22Rv1 (cell line): Measurements from ENCODE around the gene EXD1.

Experiments used
- CTCF ChIP-seq: fragments of 450-650 bp; IDR thresholded peaks from 2 replicates; pipeline ENCODE4 v1.5.1; 2017; ENCODE audit warnings: mild to moderate bottlenecking
- ZFX ChIP-seq: fragments of 450-650 bp; IDR thresholded peaks from 2 replicates; pipeline ENCODE4 v1.6.1; 2017; ENCODE audit warnings: antibody characterized with exemption, borderline replicate concordance

DNA sequence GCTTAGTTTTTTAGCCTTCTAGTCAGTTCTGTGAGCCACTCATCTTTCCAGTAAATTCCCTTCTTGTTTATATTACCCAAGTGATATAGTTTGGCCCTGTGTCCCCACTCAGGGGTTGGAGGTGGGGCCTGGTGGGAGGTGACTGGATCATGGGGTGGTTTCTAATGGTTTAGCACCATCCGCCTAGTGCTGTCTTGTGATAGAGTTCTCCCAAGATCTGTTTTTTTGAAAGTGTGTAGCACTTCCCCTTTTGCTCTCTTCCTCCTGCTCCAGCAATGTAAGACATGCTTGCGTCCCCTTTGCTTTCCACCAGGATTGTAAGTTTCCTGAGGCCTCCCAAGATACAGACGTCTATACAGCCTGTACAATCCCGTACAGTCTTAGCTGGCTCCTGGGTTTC is 60.8 kb downstream of the EXD1 start:
- TF ChIP-seq CTCF (no peak), ZFX (no peak)
